Activated naive CD8-positive, alpha-beta T cell treated with anti-CD3 and anti-CD28 coated beads, Interleukin-2, amount 50 U/mL, for 24 hours (primary cell): ENCODE results near the gene TMEM273.

ENCODE experiments used
- ATAC-seq: fragments of 150-1000 bp; cut with Tn5 transposase; one replicate; pipeline ENCODE4 v1.10.0; 2021
- DNase-seq: peaks from one replicate; pipeline ENCODE4 v3.0.0; 2021
- H3K27ac Mint-ChIP-seq: one replicate; pipeline ENCODE4 v1.8.0; 2021; ENCODE audit warnings: mild to moderate bottlenecking, mixed read lengths
- H3K27me3 Mint-ChIP-seq: one replicate; pipeline ENCODE4 v1.8.0; 2021; ENCODE audit warnings: mixed read lengths
- H3K36me3 Mint-ChIP-seq: one replicate; pipeline ENCODE4 v1.8.0; 2021; ENCODE audit warnings: low read depth, mixed read lengths
- H3K4me1 Mint-ChIP-seq: one replicate; pipeline ENCODE4 v1.8.0; 2021; ENCODE audit warnings: mixed read lengths
- H3K4me3 Mint-ChIP-seq: one replicate; pipeline ENCODE4 v1.8.0; 2021; ENCODE audit warnings: mild to moderate bottlenecking, moderate library complexity, mixed read lengths
- H3K9me3 Mint-ChIP-seq: one replicate; pipeline ENCODE4 v1.8.0; 2021; ENCODE audit warnings: mixed read lengths

TMEM273 gene

DNA sequence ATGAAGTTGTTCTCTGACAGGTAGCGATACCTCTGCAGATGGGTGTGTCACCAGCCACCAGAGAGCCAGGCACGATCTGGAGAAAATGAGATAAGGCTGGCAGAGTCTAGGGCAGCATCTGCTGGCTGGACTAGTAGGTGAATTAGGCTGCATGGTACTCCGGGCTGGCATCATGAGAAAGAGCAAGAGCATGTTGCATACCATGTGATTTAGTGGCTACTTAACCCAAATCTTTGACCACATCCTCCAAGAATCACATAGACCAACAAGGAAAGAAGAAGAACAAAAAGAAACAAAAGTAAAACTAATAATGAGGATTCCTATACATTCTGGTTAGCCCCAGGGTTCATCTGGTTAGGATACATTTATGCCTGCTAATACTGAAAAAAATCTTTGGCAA is 31.0 kb downstream of the TMEM273 start:
- peaks cover 5% of the 10 kb centered on the region for H3K4me1 Mint-ChIP-seq
- DNase-seq (no peak), ATAC-seq (no peak)
- no peaks in the 10 kb centered on the region for H3K9me3 Mint-ChIP-seq
- H3K4me3 Mint-ChIP-seq = no peak overlapping the region
- H3K36me3 Mint-ChIP-seq = no peaks in the 10 kb centered on the region
- H3K27me3 Mint-ChIP-seq = peaks cover 2% of the 10 kb centered on the region
- no peak overlapping the region for H3K27ac Mint-ChIP-seq

DNA sequence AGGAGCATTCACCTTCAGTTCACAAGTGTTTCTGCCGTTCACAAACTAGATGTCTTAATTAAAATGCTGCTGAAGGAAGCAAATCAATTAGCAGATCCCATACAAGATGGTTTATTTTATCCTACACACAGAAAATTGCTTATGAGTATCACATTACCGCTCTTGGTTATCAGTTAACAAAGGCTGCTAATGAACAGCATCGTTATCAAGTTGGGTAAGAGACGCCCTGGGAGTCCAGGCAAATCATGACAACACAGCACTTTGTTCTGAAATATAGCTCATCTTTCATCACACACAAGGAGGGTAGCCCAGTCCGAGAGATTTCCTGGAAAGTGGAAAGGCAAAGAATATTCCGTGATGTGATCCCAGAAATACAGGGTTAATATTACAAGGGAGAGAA is 33.5 kb downstream of the TMEM273 start:
- no peak for DNase-seq
- H3K4me1 Mint-ChIP-seq = peaks cover 5% of the 10 kb centered on the region
- no peak overlapping the region for H3K27ac Mint-ChIP-seq

DNA sequence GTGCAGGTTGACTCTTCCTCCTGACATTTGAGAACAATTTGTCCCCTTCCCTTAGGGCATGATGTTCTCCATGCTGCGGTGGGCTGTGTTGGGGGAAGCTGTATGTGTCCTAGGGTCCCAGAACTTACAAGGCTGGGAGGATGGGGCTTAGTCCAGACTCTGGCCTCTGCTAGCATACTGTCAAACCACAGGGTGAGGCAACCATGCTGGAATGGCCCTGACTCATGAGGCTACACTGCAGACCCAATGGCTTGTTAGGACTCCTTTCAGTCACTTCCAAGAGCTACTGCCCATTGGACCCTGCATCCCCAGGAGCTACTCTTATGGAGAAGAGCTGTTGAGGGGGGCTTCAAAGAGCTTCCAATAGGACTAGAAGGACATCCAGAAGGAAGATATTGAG is 34.2 kb downstream of the TMEM273 start:
- no peak overlapping the region for H3K4me3 Mint-ChIP-seq
- no peak for ATAC-seq

More for the DNA sequence above, 33.5 kb downstream of the TMEM273 start:
- Mint-ChIP-seq H3K27me3 (peaks cover 2% of the 10 kb centered on the region), H3K9me3 (no peaks in the 10 kb centered on the region), H3K4me3 (no peak overlapping the region), H3K36me3 (no peaks in the 10 kb centered on the region)
- ATAC-seq = no peak

GRCh38 chr10:49153115-49153514 is 35.1 kb downstream of the TMEM273 start:
- peaks cover 5% of the 10 kb centered on the region for H3K4me1 Mint-ChIP-seq
- peaks cover 1% of the 10 kb centered on the region for H3K27me3 Mint-ChIP-seq
- no peak for ATAC-seq
- H3K4me3 Mint-ChIP-seq = no peak overlapping the region
- no peaks in the 10 kb centered on the region for H3K36me3 Mint-ChIP-seq
- peaks cover 5% of the 10 kb centered on the region for H3K9me3 Mint-ChIP-seq
- DNase-seq = no peak
- no peak overlapping the region for H3K27ac Mint-ChIP-seq

More for the DNA sequence above, 34.2 kb downstream of the TMEM273 start:
- no peaks in the 10 kb centered on the region for H3K9me3 Mint-ChIP-seq
- H3K27ac Mint-ChIP-seq = no peak overlapping the region
- H3K27me3 Mint-ChIP-seq = peaks cover 4% of the 10 kb centered on the region
- no peak for DNase-seq
- H3K4me1 Mint-ChIP-seq = peaks cover 5% of the 10 kb centered on the region
- no peaks in the 10 kb centered on the region for H3K36me3 Mint-ChIP-seq

- Mint-ChIP-seq H3K9me3 (peaks cover 6% of the 10 kb centered on the region), H3K4me1 (peaks cover 4% of the 10 kb centered on the region), H3K4me3 (no peak overlapping the region), H3K27ac (no peak overlapping the region), H3K27me3 (peaks cover 1% of the 10 kb centered on the region), H3K36me3 (no peaks in the 10 kb centered on the region)
- no peak for DNase-seq
- no peak for ATAC-seq
Observed at GRCh38 chr10:49152663-49153062, 35.5 kb downstream of the TMEM273 start.

- Mint-ChIP-seq H3K27ac (no peak overlapping the region), H3K36me3 (no peaks in the 10 kb centered on the region), H3K27me3 (peaks cover 1% of the 10 kb centered on the region), H3K4me1 (peaks cover 2% of the 10 kb centered on the region), H3K4me3 (no peak overlapping the region), H3K9me3 (peaks cover 6% of the 10 kb centered on the region)
- DNase-seq (no peak), ATAC-seq (no peak)
Observed at GRCh38 chr10:49152037-49152436, 36.2 kb downstream of the TMEM273 start.

DNA sequence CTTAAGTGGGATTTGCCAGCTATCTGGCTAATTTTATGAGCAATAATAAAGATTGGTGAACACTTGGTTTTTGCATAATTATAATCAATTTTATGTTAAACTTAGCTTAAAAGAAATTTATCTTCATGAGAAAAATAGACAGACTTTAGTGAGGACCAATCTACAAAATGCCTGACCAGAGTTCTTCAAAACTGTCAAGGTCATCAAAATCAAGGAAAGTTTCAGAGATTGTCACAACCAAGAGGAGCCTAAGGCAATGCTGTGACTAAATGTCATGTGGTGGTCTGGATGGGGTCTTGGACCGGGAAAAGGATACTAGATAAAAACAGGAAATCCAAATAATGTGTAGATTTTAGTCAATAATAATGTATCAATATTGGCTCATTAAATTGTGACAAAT is 36.7 kb downstream of the TMEM273 start:
- Mint-ChIP-seq H3K36me3 (no peaks in the 10 kb centered on the region), H3K27ac (no peak overlapping the region), H3K9me3 (peaks cover 6% of the 10 kb centered on the region), H3K4me1 (no peaks in the 10 kb centered on the region), H3K27me3 (peaks cover 1% of the 10 kb centered on the region), H3K4me3 (no peak overlapping the region)
- ATAC-seq (no peak), DNase-seq (no peak)

DNA sequence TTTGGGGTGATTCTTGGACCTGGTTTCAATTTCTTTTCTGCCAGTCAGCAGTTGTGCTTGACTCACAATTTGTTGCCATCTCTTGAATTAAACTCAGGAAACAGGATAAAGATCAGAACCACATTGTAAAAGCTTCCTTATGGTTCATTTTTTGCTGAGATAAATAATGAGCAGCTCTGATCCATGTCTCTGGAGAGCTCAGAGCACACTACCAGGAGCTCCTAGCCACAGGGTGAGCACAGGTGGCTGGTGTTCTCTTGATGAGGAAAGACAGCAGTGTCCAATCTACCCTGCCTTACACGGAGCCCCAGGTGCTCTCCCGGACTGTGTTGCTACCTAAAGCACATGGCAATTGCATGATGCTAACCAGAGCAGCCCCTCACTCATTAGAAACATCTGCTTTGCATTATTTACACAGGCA is 37.2 kb downstream of the TMEM273 start:
- H3K4me1 Mint-ChIP-seq = no peaks in the 10 kb centered on the region

DNA sequence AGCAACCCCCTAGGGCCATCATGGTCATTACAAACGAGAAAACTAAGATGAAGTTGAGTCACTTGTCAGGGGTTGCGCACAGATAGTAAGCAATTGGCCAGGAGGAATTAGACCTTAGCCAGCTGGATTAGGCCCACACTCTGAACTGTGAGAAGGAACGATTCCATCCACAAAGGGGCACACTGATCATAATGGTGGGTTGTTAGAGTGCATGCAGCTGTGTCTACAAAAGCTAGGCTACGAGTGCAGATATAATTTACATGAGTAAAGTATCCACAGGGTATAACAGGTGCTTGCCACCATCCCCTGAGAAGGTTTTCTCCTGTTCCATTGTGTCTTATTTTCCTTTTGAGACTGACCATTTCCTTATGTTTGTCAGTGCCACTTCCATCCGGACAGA is 37.8 kb downstream of the TMEM273 start:
- no peak for DNase-seq
- Mint-ChIP-seq H3K27me3 (peaks cover 1% of the 10 kb centered on the region), H3K4me3 (no peak overlapping the region), H3K9me3 (peaks cover 6% of the 10 kb centered on the region), H3K36me3 (no peaks in the 10 kb centered on the region), H3K4me1 (no peaks in the 10 kb centered on the region), H3K27ac (no peak overlapping the region)
- no peak for ATAC-seq

More for the DNA sequence above, 37.2 kb downstream of the TMEM273 start:
- no peaks in the 10 kb centered on the region for H3K36me3 Mint-ChIP-seq
- no peak for DNase-seq
- H3K4me3 Mint-ChIP-seq = no peak overlapping the region
- peaks cover 1% of the 10 kb centered on the region for H3K27me3 Mint-ChIP-seq
- H3K9me3 Mint-ChIP-seq = peaks cover 6% of the 10 kb centered on the region
- no peak for ATAC-seq
- no peak overlapping the region for H3K27ac Mint-ChIP-seq

DNA sequence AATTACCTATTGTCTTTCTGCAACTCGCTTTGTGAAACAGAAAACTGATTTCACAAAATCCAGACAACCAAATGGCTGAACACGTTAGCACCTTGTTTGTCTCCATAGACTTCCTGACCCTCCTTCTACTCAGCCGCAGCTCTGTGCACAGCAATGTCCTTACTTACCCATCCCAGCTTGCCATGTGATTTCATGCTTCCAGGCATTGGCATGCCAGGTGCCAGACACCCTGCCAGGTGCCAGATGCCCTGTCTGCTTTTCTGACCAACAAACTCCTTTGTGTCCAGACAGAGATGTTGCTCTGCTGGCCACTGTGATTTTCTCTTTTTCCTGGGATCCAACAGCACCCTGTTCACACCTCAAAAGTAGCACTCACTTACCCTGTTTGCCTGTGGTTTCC is 38.3 kb downstream of the TMEM273 start:
- ATAC-seq (no peak), DNase-seq (no peak)
- H3K27ac Mint-ChIP-seq = no peak overlapping the region
- peaks cover 1% of the 10 kb centered on the region for H3K27me3 Mint-ChIP-seq
- no peaks in the 10 kb centered on the region for H3K36me3 Mint-ChIP-seq
- H3K4me3 Mint-ChIP-seq = no peak overlapping the region
- H3K9me3 Mint-ChIP-seq = peaks cover 6% of the 10 kb centered on the region
- H3K4me1 Mint-ChIP-seq = no peaks in the 10 kb centered on the region

DNA sequence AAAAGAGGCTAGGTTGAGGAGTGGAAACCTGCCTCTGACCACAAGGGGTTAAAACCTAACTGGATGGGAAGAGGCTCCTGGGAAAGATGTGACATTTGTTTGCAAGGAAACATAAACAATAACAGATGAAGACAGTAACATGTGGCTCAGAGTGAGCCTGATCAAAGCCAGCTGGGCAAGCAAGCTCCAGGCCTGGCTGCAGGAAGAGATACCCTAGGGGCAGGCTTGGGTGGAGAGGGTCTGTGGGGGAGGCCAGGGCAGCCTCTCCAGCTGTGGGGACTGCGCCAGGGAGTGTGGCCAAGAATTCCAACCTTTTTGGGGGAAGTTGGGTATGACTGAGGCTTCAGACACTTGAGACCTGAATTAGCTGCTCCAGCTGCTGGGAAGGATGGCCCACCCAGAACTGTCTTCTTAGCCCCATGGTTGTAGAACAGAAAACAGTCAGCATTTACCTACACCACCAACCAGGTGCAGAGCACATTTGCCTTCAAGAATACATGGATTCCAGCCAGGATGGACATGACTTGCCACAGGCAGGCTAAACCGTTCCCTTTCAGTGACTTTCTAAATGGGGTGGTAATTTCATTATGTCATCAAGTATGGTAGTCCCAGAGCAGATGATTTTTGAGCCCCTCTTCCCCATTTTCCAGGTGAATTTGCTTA is 44.0 kb downstream of the TMEM273 start:
- no peaks in the 10 kb centered on the region for H3K4me1 Mint-ChIP-seq
- ATAC-seq (no peak), DNase-seq (no peak)
- no peaks in the 10 kb centered on the region for H3K36me3 Mint-ChIP-seq
- H3K4me3 Mint-ChIP-seq = no peak overlapping the region
- no peak overlapping the region for H3K27ac Mint-ChIP-seq
- peaks cover 6% of the 10 kb centered on the region for H3K27me3 Mint-ChIP-seq
- peaks cover 6% of the 10 kb centered on the region for H3K9me3 Mint-ChIP-seq

- Mint-ChIP-seq H3K4me1 (no peaks in the 10 kb centered on the region), H3K27me3 (peaks cover 4% of the 10 kb centered on the region), H3K27ac (no peak overlapping the region), H3K9me3 (peaks cover 3% of the 10 kb centered on the region), H3K36me3 (no peaks in the 10 kb centered on the region), H3K4me3 (no peak overlapping the region)
- no peak for ATAC-seq
- no peak for DNase-seq
Observed at GRCh38 chr10:49143249-49143648, 44.9 kb downstream of the TMEM273 start.

DNA sequence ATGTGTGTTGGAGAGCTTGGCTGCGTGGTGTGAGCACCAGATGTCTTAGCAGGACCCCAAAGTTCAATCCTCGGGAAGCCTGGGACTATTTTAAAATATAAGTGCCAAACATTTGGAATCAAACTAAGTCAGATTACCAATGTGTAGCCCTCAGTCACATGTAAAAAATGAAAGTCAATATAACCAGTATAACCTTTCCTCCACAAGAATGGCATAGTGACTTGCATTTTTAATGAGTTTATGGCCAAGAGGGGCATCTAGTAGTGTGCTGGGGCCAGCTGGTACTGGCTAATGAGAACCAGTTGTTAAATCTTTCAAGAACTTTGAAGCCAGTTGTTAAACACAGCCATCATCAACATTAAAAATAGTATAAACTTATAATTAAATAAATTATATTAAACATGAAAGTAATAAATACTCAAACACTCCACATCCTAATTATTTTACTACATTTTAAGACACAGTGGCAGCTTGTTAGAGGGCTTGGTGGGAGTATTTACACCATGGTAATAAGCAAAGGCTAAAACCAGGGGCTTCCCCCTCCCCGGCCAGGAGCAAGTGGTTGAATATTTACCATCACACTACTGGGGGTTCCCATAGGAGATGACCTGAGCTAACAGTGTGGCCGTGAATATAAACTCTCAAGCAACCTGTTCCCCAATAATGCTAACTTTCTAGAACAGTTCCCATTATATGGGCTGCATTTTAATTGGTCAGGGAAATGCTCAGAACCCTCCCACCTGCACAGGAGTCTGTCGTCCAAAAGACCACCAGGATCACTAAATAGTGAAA is 46.5 kb downstream of the TMEM273 start:
- Mint-ChIP-seq H3K27ac (no peak overlapping the region), H3K27me3 (peaks cover 4% of the 10 kb centered on the region), H3K36me3 (no peaks in the 10 kb centered on the region), H3K4me1 (no peaks in the 10 kb centered on the region), H3K9me3 (no peaks in the 10 kb centered on the region), H3K4me3 (no peak overlapping the region)
- no peak for ATAC-seq
- no peak for DNase-seq

DNA sequence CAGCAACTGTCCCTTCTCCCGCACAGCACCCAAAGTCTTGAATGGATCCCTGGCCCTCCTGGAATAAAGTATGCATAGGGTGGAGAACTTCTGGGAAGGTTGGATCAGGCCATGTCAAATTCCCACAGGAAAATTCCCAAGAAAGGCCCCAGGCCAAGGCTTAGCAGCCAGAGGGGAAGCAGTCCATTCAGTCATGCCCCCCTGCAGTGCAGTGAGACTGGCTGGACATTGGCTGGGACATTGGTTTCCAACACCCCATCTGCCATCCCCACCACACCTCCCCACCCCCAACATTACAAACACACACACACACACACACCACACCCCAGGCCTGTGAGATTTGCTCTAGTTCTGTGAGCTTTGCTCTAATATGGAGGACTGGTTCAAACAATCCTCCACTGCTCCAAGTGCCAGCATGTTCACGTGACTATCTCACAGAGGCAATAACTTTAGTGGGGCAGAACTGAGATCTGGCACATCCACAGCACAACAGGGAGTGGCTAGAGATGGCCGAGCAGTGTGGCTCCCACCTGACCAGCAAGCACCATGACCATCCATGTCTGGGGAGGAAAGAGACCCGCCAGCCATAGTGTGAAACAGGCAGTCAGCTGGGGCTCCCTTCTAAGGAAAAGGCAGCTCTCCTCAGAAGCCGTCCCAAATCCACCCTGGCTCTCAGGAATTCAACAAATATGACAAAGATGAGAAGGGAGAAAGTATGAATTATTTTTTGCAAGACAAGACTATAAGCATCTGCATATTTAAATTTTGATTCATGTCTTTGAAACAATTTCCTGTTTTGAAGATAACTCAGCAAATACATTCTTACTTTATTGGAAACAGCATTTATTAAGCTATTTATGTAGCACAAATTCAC is 47.6 kb downstream of the TMEM273 start:
- no peak for DNase-seq
- no peak for ATAC-seq
- Mint-ChIP-seq H3K27ac (no peak overlapping the region), H3K27me3 (peaks cover 7% of the 10 kb centered on the region), H3K4me3 (no peak overlapping the region), H3K36me3 (no peaks in the 10 kb centered on the region), H3K4me1 (peaks cover 2% of the 10 kb centered on the region), H3K9me3 (no peaks in the 10 kb centered on the region)

DNA sequence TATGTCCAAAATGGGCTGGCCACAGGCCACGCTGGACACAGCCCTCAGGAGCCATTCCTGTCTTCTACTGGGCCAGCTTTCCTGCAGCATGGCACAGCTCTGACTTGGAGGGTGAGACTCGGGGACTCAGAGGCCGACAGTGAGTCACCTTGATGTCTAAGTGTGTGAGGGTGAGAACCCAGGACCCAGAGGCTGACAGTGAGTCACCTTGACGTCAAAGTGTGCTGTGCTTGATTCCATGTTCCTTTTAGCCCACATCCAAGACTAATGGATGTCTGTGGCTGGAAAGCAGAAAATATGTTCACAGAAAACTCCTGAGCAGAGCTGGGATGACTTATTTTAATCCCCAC is 48.4 kb downstream of the TMEM273 start:
- no peak for ATAC-seq
- Mint-ChIP-seq H3K27me3 (peaks cover 7% of the 10 kb centered on the region), H3K4me3 (no peak overlapping the region), H3K27ac (no peak overlapping the region), H3K36me3 (no peaks in the 10 kb centered on the region), H3K4me1 (peaks cover 4% of the 10 kb centered on the region), H3K9me3 (no peaks in the 10 kb centered on the region)
- no peak for DNase-seq
